Fibroblast of skin of scalp (primary cell): ENCODE results near the gene AP2M1.

ENCODE experiments used
- DNase-seq: peaks from one replicate; pipeline ENCODE4 v3.0.0-alpha.2; 2013

AP2M1 gene

GRCh38 chr3:184181596-184181995 is 6.9 kb downstream of the AP2M1 start:
- no peak for DNase-seq

GRCh38 chr3:184183679-184184078 is 9.0 kb downstream of the AP2M1 start:
- no peak for DNase-seq

GRCh38 chr3:184184546-184185230 is 10.0 kb downstream of the AP2M1 start:
- DNase-seq = no peak

- DNase-seq = peak; percentile 99
Observed at GRCh38 chr3:184185461-184186183, 11.0 kb downstream of the AP2M1 start.

- DNase-seq = peak; percentile 35
Observed at GRCh38 chr3:184186184-184186901, 11.7 kb downstream of the AP2M1 start, which contains the start of gene ABCF3. Gene ABCF3, plus strand, starts transcription at chr3:184186199. Its CDS starts 9 bp downstream, at chr3:184186208.

- DNase-seq = no peak
Observed at GRCh38 chr3:184186902-184187207, 12.2 kb downstream of the AP2M1 start.

GRCh38 chr3:184188080-184188479 is 13.4 kb downstream of the AP2M1 start:
- no peak for DNase-seq

- DNase-seq = no peak
Observed at GRCh38 chr3:184189421-184189820, 14.8 kb downstream of the AP2M1 start.

GRCh38 chr3:184192889-184193288 is 18.2 kb downstream of the AP2M1 start:
- no peak for DNase-seq

- no peak for DNase-seq
Observed at GRCh38 chr3:184193991-184194539, 19.4 kb downstream of the AP2M1 start.

- no peak for DNase-seq
Observed at GRCh38 chr3:184196536-184196935, 21.9 kb downstream of the AP2M1 start.

- no peak for DNase-seq
Observed at GRCh38 chr3:184198509-184198908, 23.9 kb downstream of the AP2M1 start.

GRCh38 chr3:184200825-184201224 is 26.2 kb downstream of the AP2M1 start:
- no peak for DNase-seq

- no peak for DNase-seq
Observed at GRCh38 chr3:184203526-184203925, 28.9 kb downstream of the AP2M1 start.

- DNase-seq = no peak
Observed at GRCh38 chr3:184209146-184209923, 34.7 kb downstream of the AP2M1 start.

- no peak for DNase-seq
Observed at GRCh38 chr3:184211297-184211696, 36.6 kb downstream of the AP2M1 start.

GRCh38 chr3:184211718-184212117 is 37.1 kb downstream of the AP2M1 start:
- DNase-seq = no peak

GRCh38 chr3:184218814-184219213 is 44.2 kb downstream of the AP2M1 start:
- DNase-seq = no peak

- no peak for DNase-seq
Observed at GRCh38 chr3:184222521-184222920, 47.9 kb downstream of the AP2M1 start.

GRCh38 chr3:184223946-184224345 is 49.3 kb downstream of the AP2M1 start:
- no peak for DNase-seq

GRCh38 chr3:184227481-184227935 is 52.9 kb downstream of the AP2M1 start:
- peak; percentile 22 for DNase-seq

- no peak for DNase-seq
Observed at GRCh38 chr3:184228376-184229137, 53.9 kb downstream of the AP2M1 start.
